ENCODE data around the gene EIF2S2. TPM values are rescaled to one million over a fixed set of nuclear protein-coding genes. Genes with fewer than 3 reads are reported as not detected.
A peak's percentile ranks its signal among the peaks of the same experiment; 100 is the strongest.

EIF2S2 gene
- total RNA-seq, 1 experiment from 2014 or later = 179 TPM

DNA sequence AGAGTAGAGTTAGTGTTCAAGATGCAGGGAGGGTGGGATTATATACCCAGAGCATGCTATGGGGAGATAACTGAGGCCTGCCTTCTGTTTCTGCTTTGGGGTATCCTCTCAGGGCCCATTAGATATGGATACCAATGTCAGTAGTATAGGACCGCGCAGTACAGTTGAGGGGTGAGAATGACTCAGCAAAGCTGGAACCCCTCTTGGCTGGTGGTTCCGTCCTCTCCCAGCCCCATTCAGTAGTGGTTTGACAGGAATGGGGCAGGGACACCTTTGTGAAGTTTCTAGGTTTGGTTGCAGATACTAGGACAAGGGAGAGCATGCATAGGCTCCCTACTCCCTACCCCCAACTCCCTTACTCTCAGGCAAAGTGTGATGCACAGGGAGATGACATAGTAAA is 47.8 kb downstream of the EIF2S2 start:
- DNase-seq (ENCODE audit: low read depth) = no peak

DNA sequence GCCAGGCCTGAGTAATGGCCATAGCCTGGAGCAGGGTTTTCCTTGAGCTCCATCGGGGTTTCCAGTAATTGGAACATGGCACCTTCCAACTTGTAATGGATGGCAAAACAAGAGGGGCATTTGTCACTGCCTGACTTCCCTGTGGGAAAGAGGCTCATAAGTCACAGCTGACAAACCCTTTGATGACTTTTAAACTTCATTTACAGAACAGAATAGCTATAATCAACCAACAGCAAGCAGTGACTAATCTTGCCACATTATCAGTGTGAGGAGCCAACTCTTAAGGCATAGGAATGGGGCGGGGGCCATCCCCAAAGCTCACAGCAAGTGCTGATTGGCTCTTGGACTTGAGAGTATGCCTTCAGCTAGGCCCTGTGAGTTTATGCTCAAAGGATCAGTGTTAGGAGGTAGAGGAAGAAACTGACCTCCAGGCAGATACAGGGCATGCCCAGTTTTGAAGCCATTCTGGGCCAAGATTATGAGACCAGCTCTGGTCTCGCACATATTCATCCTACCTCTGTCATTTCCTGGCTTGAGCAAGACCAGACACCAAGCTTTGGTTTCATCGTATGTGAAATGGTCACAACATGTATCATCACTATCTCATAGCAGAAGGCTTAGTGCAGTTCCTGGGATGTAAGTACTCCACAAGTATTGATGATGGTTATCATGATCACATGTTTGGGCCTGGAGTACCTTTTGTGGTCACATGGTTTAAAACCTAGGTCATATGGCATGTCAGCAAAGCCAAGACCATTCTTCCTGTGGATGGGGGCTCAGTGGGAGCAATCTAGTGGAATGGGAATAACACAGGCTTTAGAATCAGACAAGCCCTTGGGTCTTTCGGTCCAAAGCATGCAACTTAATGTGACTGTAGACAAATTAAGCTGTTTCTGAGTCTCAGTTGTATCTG is 49.2 kb downstream of the EIF2S2 start:
- DNase-seq (ENCODE audit: low read depth) = peak; percentile 40

DNA sequence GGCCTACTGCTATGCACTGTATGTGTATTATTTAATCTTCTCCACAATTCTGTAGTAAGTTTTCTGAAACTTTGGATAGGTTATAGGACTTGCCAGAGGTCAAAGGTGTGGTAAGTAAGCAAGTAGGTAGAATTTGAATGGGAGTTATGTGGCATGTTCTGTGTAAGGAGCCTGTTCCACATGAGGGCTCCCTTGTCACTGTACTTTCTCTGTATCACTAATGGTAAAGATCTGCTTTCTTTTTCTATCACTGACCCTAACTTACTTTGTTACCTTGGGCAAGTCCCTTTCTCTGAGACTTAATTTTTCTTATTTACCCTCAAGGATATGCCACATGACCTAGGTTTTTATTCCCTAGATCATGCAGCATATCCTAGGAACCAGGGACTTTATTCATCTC is 50.3 kb downstream of the EIF2S2 start:
- DNase-seq (ENCODE audit: low read depth) = no peak

DNA sequence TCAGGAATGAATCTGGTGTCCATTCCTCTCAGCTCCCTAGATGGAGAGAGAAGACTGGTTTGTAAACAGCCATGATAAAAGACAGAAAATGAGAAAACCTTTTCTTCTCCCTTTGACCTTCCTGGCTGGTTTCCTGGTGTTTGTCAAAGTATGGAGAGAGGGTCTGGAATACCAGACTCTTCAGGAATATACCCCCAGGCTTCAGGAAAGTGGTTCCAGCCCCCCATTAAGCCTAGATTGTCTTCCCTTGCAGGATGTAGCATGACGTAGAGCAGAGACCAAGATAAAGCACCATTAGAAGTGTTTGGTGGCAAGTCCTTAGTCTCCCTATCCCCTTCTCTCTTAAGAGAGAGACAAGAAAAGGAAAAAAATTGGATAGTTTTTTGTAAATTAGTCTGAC is 51.1 kb downstream of the EIF2S2 start:
- DNase-seq (ENCODE audit: low read depth) = no peak

DNA sequence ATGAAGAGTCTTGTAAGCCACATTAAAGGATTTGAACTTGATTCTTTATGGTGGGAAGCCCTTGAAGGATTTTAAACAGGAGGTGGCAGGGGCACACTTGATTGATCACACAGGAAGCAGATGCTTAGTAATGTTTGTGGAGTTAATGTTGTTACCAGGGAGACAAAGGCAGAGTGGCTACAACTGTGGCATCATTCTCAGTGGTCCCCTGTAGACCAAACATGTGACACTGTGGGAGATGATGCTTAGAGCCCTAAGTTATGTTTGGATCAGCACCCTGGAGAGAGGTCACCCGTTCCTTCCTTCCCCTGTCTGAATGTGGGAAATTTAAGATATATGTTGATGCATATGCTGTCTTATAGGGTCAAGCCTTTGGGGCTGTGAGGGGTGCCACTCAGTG is 53.2 kb downstream of the EIF2S2 start:
- DNase-seq (ENCODE audit: low read depth) = peak; percentile 57

DNA sequence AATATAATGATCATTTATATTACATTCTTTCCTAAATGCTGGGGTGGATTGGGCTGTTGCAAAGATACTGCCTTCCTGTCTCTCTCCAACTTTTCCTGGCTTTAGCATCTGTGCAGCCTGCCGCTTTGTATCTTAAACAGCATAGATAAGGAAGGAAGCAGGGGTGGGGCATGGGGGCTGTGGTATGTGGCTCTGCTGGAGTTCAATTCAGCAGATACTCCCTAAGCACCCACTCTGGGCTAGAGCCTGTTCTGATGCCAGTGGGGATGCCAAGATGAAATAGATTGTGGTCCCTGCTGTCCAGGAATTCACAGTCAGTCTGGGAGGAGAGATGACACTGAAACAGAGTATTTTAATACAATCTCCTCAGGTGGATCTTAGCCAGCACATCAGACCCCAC is 56.8 kb downstream of the EIF2S2 start:
- no peak for DNase-seq (ENCODE audit: low read depth)

DNA sequence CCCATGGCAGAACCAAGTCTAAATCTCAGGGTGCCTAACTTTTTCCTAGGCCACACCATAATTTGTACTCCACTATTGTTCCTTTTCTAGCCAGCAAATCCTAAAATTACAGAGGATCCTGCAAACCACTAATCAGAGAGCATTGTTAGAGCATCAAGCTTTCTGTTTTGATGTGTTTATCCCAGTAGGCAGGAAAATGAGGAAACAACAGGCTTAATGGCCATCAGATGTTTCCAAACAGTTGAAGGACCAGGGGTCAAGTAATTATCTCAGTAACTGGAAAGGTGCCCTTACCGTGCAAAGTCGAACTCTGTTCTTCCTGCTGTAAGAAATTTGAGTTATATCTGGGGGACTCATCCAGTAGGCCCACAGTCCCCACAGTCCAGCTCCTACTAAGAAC is 59.6 kb downstream of the EIF2S2 start:
- no peak for DNase-seq (ENCODE audit: low read depth)

DNA sequence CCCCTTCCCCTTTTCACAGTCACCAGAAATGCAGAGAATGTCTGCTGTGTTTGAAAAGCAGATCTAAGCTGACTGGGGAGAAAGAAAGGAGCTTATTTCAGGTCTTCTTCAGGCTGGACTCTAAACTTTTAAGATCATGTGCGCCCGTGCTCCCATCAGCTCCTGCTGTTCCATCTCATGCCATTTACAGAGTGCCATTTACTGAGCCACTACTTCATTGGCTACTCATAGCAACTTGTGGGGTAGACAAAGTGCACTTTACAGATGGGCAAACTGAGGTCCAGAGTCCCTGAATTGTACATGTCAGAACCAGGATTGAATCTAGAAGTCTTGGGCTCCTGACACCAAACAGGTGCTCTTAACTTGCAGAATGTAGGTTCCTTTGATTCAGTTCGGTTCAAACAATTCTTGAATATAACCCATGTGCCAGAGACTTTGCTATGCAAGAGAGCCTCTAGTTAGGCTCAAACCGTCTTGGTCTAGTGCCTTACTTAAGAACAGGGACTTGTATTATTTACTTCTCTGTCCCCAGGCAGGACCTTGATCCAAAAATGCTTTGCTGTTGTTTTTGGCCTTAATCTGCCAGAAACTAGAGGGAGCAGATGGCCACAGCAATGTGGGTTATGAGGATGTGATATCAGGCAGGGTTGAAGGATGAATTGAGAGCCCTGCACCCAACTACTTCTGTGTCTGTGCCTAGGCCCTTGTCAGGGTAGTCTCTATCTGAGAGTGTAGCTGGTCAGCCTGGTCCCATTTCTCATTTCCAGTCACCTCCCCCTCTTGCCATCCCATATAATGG is 61.9 kb downstream of the EIF2S2 start:
- no peak for DNase-seq (ENCODE audit: low read depth)

DNA sequence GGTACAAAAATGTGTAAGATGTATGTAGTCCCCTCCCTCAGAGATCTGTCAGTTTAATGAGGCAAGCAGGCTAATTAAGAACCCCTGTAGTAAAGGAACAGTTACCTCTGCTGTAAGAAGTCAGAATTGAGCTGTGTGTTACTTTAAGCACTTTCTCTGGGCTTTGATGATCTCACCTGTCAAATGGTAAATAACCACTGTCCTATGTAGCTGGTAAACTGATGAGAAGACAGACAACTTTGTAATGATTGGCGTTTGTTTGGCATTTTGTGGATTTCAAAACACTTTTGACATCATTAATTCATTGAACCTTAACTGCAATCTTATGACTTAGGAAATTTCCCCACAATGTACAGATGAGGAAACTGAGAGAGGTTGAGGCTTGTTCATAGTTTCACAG is 62.7 kb downstream of the EIF2S2 start:
- no peak for DNase-seq (ENCODE audit: low read depth)

DNA sequence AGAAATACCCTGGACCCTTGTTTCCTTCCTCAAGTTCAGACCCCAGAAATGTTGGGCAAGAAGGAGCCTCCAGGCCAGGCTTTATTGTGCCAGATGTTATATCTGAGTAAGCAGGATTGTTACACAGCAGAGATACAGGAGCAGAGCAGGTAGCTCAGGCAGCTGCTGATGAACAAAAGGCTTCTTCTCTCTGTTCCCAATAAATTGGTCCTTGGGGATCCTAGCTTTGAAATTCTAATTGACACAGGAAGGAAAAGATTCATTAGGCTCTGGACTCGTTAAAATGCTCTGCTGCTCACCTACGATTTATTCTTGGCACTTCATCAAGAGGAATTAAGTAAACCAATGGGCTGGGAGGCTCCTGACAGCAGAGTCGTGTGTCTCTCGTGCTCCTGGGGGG is 64.1 kb downstream of the EIF2S2 start:
- no peak for DNase-seq (ENCODE audit: low read depth)

DNA sequence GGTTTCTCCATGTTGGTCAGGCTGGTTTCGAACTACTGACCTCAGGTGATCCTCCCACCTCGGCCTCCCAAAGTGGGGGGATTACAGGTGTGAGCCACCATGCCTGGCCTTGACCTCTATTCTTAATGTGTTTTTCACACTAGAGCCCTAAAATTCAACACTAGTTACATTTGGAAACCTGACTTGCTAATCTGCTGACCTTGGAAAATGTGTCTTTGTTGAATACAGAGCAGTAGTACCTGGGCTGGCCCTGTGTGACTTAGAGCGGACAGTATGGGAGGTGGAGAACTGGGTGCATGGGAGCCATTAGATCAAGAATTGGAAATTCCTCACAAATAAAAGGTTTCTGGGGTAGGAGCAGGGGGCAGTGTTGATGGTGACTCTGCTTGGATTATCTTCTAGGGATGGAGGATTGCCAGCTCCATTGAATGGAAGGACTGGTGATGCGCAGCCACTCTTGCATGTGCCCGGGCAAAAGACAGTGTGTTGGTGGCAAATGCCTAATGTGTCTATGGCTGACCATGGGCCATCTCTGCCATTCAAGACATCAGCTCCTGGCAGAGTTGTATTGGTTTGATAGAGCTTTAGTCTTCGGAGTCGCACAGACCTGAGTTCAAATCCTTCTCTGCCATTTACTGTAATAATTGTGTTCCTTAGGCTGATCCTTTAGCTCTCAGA is 64.9 kb downstream of the EIF2S2 start:
- no peak for DNase-seq (ENCODE audit: low read depth)

DNA sequence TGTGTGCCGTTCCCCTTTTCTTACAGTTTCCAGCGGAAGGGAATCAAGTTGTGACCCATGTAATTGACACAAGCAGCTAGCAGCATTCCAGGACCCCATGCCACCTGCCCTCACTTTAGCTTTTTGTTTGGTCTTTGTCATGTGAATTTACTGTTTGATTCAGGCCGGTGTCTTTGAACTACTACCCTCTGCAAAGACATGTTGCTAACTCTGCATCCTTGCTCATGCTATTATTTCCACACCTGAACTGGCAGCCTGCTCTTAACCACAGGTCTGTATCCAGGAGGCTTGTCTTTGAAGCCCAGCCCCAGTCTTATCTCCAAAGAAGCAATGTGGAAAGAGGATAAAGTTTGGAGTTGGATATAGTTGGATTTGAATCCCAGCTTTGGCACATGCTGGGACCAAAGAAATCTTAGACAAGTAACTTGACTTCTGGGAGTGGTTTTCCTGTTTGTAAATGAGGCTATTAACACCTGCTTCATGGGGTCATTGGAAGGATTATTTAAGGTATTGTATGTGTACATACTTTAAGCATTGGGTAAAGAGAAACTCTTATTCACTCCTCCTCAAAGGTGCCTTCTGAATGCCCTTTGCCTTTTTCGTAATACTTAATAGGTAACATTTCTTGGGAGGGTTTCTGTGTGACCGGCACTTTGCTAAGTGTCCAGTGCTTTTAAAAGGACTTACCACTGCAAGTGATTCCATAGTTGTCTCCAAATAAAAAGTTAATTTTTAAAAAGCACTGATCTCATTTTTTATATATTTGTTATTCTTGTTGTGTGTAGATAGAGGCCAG is 65.9 kb downstream of the EIF2S2 start:
- DNase-seq (ENCODE audit: low read depth) = no peak

DNA sequence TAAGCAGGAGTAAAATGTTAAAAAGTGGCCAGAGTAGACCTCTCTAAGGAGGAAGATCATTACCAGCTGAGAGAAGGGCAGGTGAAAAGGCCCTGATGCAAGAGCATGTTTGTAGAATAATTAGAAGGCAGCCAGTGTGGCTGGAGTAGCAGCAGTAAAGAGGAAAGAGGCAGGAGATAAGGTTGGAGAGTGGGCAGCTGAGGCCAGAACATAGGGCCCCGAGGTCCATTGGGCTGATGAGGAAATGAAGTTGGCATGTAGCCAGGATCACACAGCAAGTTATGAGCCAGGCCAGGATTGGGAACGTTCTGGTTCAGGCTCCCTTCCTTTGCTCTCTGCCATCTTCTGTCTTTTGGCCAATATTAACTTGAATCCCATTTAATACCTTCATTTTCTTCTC is 66.7 kb downstream of the EIF2S2 start:
- DNase-seq (ENCODE audit: low read depth) = peak; percentile 18

DNA sequence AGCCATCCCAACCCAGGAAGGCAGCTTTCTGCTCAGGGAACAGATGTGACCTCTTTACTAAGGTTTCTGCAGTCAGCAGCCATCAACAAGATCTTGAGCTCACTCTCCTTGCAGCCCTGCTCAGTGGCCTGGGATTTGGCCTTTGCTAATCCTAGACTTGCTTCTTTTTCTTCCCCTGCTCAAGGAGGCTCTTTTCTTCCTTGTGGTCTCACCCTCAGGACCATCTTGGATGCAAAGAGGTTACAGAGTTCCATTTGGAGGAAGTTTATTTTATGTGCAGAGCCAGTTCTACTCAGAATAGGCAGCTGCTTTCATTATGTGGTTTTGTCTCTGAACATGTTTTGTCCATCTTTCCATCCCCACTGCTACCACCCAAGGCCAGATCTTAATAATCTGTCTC is 69.0 kb downstream of the EIF2S2 start:
- no peak for DNase-seq (ENCODE audit: low read depth)

DNA sequence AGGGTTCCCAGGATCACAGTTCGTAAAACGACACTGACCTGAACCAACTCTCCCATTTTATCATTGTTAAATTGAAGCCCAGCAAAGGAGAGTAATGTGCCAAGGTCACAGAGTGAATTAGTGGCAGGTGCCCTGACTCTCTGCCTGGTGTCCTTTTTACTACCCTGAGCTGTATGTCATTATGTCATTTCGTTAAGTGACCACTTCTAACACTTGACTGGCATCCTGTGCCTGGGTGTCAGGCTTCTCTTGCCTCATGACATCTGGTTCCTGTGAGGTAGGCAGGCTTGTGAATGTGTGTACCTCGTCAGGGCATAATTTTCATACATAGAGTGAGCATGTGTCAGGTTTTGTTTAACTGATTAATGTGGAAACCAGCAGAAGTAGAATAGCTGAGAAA is 69.8 kb downstream of the EIF2S2 start:
- DNase-seq (ENCODE audit: low read depth) = no peak

DNA sequence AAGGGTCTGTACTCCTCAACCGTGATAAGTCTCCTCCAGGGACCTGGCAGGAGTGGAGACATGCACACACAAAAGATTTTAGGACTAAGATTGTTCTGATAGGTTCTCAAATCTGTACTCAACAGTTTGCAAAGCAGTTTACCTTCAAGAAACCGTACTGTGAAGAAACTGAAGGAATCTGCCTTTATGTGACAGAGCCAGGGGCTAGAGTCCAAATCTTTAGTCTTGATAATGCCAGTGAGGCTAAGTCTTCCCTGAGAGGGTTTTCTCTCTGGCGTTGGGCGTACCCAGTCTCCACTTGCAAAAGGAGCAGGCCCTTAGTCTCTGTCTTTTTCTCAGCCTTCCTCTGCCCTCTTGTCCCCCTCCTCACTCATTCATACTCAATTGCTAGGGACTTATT is 70.8 kb downstream of the EIF2S2 start:
- DNase-seq (ENCODE audit: low read depth) = no peak

DNA sequence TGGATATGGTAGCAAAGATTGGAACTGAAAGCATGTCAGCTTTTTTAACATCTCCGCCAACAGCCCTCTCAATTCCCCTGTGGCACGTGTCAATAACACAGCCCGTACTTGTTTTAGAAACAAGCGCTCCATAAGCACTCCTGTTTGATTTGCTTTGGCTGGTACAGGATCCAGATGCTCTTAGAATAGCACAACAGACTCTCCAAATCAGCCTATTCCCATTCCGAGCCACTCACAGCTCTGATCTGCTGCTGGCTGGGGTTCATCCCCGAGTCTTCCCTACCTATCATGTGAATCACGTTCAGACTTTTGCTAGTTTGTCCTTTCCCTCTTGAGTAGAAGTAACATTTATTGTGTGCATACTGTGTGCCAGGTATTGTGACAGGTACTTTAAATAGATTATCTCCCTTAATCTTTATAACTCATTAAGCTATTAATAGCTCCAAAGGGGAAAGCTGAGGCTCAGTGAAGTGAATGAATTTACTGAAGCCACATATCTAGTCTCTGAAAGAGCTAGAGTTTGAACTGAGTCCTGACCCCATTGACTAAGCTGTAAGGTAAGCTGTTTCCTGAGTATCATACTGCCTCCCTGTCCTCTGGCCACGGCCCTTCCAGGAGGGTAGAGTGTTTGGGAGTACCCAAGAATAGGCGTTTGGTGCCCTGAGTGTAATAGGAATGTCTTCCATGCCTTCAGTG is 71.6 kb downstream of the EIF2S2 start:
- DNase-seq (ENCODE audit: low read depth) = no peak

Measured in M059J (cell line).